Measurements from ENCODE around the gene OSMR.
"Not testable (repeated sequence)": the region's sequence is repeated elsewhere in the genome, so short reads cannot be mapped to it uniquely, and the experiment has no call there.

The OSMR gene

DNA sequence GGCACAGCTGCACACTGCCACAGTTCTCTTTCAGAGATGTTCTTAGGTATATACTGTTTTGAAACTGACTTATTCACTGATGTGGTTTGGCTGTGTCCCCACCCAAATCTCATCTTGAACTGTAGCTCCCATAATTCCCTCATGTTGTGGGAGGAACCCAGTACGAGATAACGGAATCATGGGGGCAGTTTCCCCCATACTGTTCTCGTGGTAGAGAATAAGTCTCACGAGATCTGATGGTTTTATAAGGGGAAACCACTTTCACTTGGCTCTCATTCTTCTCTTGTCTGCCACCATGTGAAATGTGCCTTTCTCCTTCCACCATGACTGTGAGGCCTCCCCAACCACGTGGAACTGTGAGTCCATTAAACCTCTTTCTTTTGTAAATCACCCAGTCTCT is 5.8 kb downstream of the OSMR start:
- H3K27me3 ChIP-seq (ENCODE audit: insufficient read depth, low read length); H3K27ac ChIP-seq (ENCODE audit: low read depth, low read length); H2AFZ ChIP-seq (ENCODE audit: low read length, unreplicated experiment); H3K4me3 ChIP-seq (ENCODE audit: low read depth, low read length): not testable (repeated sequence)
- peaks cover 36% of the 10 kb centered on the region for H3K36me3 ChIP-seq (ENCODE audit: insufficient read depth, low read length)
- H3K4me1 ChIP-seq (ENCODE audit: control insufficient read depth, insufficient read depth, low read length, unreplicated experiment): peaks cover 17% of the 10 kb centered on the region
- peaks cover 86% of the 10 kb centered on the region for H3K79me2 ChIP-seq (ENCODE audit: control insufficient read depth, insufficient read depth, low read length, unreplicated experiment)

DNA sequence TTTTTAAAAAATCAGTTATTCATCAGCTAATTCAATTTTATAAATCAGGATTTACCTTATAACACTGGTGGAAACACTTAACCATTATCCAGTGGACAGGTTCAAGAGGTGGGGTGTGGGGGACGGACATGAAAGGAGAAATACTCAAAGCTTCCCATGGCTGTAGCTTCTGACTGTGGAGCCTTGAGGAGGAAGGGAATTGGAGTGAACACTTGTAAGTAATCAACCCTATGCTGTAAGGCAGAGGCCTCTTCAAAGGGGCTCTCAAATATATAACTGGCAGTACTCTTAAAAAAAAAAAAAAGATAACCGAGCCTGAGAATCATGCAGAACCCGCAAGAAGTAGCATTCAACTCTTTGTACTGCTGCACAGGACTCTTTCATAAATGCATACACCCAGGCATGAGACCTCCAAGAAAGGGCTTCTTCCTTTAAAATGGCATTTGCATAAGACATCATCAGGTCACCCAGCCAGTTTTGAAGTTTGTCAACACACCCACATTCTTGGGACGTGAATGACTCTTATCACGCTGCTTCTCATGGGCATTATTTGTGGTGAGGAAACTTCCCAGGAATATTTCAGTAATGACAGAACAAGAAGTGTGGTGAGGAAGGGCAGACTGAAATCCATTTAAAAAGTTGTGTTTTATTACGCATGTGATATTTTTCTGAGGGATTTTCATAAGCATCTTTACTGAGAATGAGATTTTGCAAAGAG is 8.1 kb downstream of the OSMR start:
- Histone ChIP-seq H3K4me3 (ENCODE audit: low read depth, low read length) (no peak overlapping the region), H2AFZ (ENCODE audit: low read length, unreplicated experiment) (no peak overlapping the region), H3K4me1 (ENCODE audit: control insufficient read depth, insufficient read depth, low read length, unreplicated experiment) (peaks cover 14% of the 10 kb centered on the region), H3K27me3 (ENCODE audit: insufficient read depth, low read length) (no peaks in the 10 kb centered on the region), H3K36me3 (ENCODE audit: insufficient read depth, low read length) (peaks cover 40% of the 10 kb centered on the region), H3K27ac (ENCODE audit: low read depth, low read length) (peak overlapping the region; percentile 53), H3K79me2 (ENCODE audit: control insufficient read depth, insufficient read depth, low read length, unreplicated experiment) (peaks cover 84% of the 10 kb centered on the region)

DNA sequence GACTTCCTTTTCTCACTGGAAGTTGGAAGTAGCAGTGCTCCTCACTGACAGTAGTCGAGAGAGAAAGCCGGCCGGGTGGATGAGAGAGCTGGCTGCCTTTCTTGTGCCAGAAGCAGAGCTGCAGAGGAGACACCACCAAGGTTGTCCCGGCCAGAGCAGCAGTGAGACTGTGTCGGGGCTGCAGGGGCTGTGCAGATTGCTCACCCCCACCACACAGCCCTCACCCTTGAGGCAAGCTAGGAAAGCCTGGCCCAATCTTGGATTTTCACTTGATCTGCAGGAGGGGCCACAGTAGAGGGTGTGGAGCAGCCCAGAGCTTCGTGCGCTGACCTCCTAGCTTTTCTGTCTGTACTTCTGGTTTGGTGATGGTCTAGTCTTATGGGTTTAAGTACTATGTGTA is 9.1 kb downstream of the OSMR start:
- H2AFZ ChIP-seq (ENCODE audit: low read length, unreplicated experiment): no peak overlapping the region
- H3K4me1 ChIP-seq (ENCODE audit: control insufficient read depth, insufficient read depth, low read length, unreplicated experiment): peaks cover 11% of the 10 kb centered on the region
- peaks cover 84% of the 10 kb centered on the region for H3K79me2 ChIP-seq (ENCODE audit: control insufficient read depth, insufficient read depth, low read length, unreplicated experiment)
- H3K36me3 ChIP-seq (ENCODE audit: insufficient read depth, low read length): peaks cover 39% of the 10 kb centered on the region
- 0 out of 2 replicates have a peak overlapping the region, but pooled peaks have one; percentile 53 for H3K27ac ChIP-seq (ENCODE audit: low read depth, low read length)
- H3K4me3 ChIP-seq (ENCODE audit: low read depth, low read length): no peak overlapping the region
- no peaks in the 10 kb centered on the region for H3K27me3 ChIP-seq (ENCODE audit: insufficient read depth, low read length)

DNA sequence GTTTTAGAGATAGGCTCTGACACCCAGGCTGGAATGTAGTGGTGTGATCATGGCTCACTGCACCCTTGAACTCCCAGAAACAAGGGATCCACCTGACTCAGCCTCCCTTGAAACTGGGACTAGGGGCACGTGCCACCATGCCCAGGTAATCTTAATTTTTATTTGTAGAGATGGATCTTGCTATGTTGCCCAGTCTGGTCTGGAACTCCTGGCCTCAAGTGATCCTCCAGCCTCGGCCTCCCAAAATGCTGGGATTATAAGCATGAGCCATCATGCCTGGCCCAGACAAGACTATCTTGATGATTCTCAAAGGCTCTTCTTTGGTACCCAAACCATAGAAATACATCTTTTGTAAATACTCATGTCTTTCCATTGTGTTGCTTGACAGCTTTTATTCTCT is 10.8 kb downstream of the OSMR start:
- peaks cover 77% of the 10 kb centered on the region for H3K79me2 ChIP-seq (ENCODE audit: control insufficient read depth, insufficient read depth, low read length, unreplicated experiment)

DNA sequence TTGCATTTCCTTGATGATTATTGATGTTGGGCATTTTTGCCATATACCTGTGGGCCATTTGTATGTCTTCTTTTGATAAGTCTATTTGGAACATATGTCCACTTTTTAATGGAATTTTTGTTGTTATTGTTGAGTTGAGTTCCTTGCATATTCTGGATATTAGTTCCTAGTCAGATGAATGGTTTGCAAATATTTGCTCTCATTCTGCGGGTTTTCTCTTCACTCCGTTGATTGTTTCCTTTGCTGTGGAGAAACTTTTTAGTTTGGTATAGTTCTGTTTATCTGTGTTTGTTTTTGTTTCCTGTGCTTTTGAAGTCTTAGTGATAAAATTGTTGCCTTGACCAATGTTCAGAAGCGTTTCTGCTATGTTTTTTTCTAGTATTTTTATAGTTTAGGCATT is 13.0 kb downstream of the OSMR start:
- no peak overlapping the region for H3K4me3 ChIP-seq (ENCODE audit: low read depth, low read length)
- peaks cover 8% of the 10 kb centered on the region for H3K4me1 ChIP-seq (ENCODE audit: control insufficient read depth, insufficient read depth, low read length, unreplicated experiment)
- H3K79me2 ChIP-seq (ENCODE audit: control insufficient read depth, insufficient read depth, low read length, unreplicated experiment): peaks cover 69% of the 10 kb centered on the region
- H2AFZ ChIP-seq (ENCODE audit: low read length, unreplicated experiment): no peak overlapping the region
- H3K27me3 ChIP-seq (ENCODE audit: insufficient read depth, low read length): no peaks in the 10 kb centered on the region
- H3K36me3 ChIP-seq (ENCODE audit: insufficient read depth, low read length): peaks cover 17% of the 10 kb centered on the region
- no peak overlapping the region for H3K27ac ChIP-seq (ENCODE audit: low read depth, low read length)

More for the DNA sequence above, 10.8 kb downstream of the OSMR start:
- Histone ChIP-seq H3K36me3 (ENCODE audit: insufficient read depth, low read length) (peaks cover 25% of the 10 kb centered on the region), H3K27ac (ENCODE audit: low read depth, low read length) (no peak overlapping the region), H3K27me3 (ENCODE audit: insufficient read depth, low read length) (no peaks in the 10 kb centered on the region), H3K4me1 (ENCODE audit: control insufficient read depth, insufficient read depth, low read length, unreplicated experiment) (peaks cover 11% of the 10 kb centered on the region), H3K4me3 (ENCODE audit: low read depth, low read length) (no peak overlapping the region), H2AFZ (ENCODE audit: low read length, unreplicated experiment) (no peak overlapping the region)

DNA sequence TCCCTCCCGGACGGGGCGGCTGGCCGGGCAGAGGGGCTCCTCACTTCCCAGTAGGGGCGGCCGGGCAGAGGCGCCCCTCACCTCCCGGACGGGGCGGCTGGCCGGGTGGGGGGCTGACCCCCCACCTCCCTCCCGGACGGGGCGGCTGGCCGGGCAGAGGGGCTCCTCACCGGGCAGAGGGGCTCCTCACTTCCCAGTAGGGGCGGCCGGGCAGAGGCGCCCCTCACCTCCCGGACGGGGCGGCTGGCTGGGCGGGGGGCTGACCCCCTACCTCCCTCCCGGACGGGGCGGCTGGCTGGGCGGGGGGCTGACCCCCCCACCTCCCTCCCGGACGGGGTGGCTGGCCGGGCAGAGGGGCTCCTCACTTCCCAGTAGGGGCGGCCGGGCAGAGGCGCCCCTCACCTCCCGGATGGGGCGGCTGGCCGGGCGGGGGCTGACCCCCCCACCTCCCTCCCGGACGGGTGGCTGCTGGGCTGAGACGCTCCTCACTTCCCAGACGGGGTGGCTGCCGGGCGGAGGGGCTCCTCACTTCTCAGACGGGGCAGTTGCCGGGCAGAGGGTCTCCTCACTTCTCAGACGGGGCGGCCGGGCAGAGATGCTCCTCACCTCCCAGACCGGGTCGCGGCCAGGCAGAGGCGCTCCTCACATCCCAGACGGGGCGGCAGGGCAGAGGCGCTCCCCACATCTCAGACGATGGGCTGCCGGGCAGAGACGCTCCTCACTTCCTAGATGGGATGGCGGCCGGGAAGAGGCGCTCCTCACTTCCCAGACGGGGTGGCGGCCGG is 16.4 kb downstream of the OSMR start:
- Histone ChIP-seq H3K4me1 (ENCODE audit: control insufficient read depth, insufficient read depth, low read length, unreplicated experiment) (peaks cover 12% of the 10 kb centered on the region), H3K79me2 (ENCODE audit: control insufficient read depth, insufficient read depth, low read length, unreplicated experiment) (peaks cover 74% of the 10 kb centered on the region), H3K36me3 (ENCODE audit: insufficient read depth, low read length) (peaks cover 22% of the 10 kb centered on the region)
- H3K27me3 ChIP-seq (ENCODE audit: insufficient read depth, low read length); H3K27ac ChIP-seq (ENCODE audit: low read depth, low read length); H3K4me3 ChIP-seq (ENCODE audit: low read depth, low read length); H2AFZ ChIP-seq (ENCODE audit: low read length, unreplicated experiment): not testable (repeated sequence)

DNA sequence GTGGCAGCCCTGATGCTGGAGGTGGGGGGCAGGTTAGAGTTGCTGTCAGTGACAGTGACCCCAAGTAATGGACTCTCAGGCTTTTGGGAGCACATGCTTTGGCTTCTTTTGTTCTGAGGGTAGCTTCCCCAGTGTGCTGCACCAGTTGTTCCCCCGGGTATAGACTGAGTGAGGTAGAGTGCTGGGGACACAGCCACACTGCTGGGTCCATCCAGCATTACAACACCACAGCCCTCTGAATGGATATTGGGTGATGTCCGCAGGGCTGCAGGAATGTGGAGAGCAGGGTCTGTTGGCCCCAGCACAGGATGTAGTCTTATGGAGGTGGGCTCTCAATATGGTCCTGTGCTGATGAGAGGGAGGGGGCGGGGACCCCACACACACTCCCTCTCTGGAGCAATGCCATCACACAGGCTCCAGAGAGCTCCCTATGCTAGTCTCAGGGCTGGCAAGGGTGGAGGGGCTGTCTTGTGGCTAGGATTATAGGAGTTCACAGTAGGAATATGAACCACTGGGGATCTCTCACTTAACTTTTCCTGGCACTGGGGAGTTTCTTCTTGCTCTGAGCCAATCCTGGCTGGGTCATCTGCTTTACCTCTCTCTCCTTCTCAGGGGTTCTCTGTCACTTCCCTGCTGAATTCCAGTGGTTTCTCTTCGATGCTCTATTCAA is 20.7 kb downstream of the OSMR start:
- H3K4me3 ChIP-seq (ENCODE audit: low read depth, low read length): no peak overlapping the region
- peak overlapping the region; percentile 22; the same call in 1 of the 2 replicates for H3K27ac ChIP-seq (ENCODE audit: low read depth, low read length)
- H3K79me2 ChIP-seq (ENCODE audit: control insufficient read depth, insufficient read depth, low read length, unreplicated experiment): peaks cover 69% of the 10 kb centered on the region
- H3K4me1 ChIP-seq (ENCODE audit: control insufficient read depth, insufficient read depth, low read length, unreplicated experiment): peaks cover 39% of the 10 kb centered on the region
- H2AFZ ChIP-seq (ENCODE audit: low read length, unreplicated experiment): no peak overlapping the region
- H3K36me3 ChIP-seq (ENCODE audit: insufficient read depth, low read length): peaks cover 18% of the 10 kb centered on the region
- H3K27me3 ChIP-seq (ENCODE audit: insufficient read depth, low read length): no peaks in the 10 kb centered on the region

DNA sequence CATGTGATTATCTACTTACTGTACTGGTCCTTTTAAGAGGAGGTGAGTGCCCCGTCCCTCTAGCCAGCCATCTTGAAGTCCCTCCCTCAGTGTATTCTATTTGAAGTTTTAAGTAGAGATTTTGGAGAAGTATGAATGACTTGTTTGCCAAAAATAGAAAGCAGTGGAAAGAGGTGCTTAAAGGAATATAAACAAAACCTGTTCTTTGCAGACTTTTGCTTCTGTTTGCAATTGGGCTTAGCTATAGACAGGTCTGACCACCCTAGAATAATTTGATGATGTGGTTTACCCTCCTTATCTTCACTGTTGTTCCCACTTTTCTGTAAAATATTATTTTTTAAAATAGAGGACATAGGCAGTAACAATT is 21.2 kb downstream of the OSMR start:
- Histone ChIP-seq H3K4me1 (ENCODE audit: control insufficient read depth, insufficient read depth, low read length, unreplicated experiment) (peaks cover 44% of the 10 kb centered on the region), H2AFZ (ENCODE audit: low read length, unreplicated experiment) (no peak overlapping the region), H3K79me2 (ENCODE audit: control insufficient read depth, insufficient read depth, low read length, unreplicated experiment) (peaks cover 69% of the 10 kb centered on the region), H3K27me3 (ENCODE audit: insufficient read depth, low read length) (no peaks in the 10 kb centered on the region), H3K36me3 (ENCODE audit: insufficient read depth, low read length) (peaks cover 18% of the 10 kb centered on the region), H3K4me3 (ENCODE audit: low read depth, low read length) (no peak overlapping the region), H3K27ac (ENCODE audit: low read depth, low read length) (peak overlapping the region; percentile 22; the same call in 1 of the 2 replicates)

DNA sequence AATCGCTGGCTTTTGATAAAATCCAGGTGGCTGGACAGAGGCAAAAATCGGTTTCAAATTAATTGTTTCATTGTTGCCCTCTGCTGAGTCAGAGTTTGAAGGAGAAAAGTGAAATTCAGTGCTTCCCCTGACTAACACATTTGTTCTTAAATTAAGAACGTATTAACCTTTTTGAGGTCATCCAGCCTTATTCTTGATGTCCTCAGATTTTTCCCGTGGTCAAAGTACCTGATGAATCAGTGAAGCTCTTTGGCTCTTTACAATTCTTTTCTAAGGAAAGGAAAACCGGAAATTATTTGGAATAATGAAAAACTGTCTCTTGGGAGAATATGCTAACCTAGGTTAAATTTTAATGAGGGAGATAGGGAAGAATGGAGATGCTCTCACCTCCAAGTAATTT is 21.6 kb downstream of the OSMR start:
- Histone ChIP-seq H3K4me3 (ENCODE audit: low read depth, low read length) (no peak overlapping the region), H3K79me2 (ENCODE audit: control insufficient read depth, insufficient read depth, low read length, unreplicated experiment) (peaks cover 69% of the 10 kb centered on the region), H3K36me3 (ENCODE audit: insufficient read depth, low read length) (peaks cover 18% of the 10 kb centered on the region), H3K27ac (ENCODE audit: low read depth, low read length) (peak overlapping the region; percentile 22; the same call in 1 of the 2 replicates), H3K4me1 (ENCODE audit: control insufficient read depth, insufficient read depth, low read length, unreplicated experiment) (peaks cover 44% of the 10 kb centered on the region), H3K27me3 (ENCODE audit: insufficient read depth, low read length) (no peaks in the 10 kb centered on the region), H2AFZ (ENCODE audit: low read length, unreplicated experiment) (no peak overlapping the region)

DNA sequence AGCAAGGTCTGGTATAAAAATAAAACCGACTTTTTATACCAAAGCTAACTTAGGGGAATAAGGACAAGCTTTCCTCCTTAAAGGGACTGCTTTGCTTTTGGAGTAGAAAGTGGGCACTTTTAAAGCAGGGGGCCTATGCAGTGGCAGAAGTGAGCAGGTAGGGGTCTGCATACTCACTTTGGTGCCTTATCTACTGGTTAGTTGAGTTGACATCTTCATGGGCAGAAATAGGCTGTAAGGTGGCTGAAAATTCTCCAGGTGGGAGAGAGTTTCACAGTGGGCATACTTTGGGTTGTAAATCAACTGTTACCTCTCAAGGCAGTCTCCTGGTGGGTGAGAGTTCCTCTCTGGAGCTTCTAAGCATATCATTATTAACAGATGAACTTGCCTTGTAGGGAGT is 24.8 kb downstream of the OSMR start:
- Histone ChIP-seq H3K27ac (ENCODE audit: low read depth, low read length) (peak overlapping the region; percentile 98), H3K36me3 (ENCODE audit: insufficient read depth, low read length) (peaks cover 31% of the 10 kb centered on the region), H3K4me3 (ENCODE audit: low read depth, low read length) (no peak overlapping the region), H3K79me2 (ENCODE audit: control insufficient read depth, insufficient read depth, low read length, unreplicated experiment) (peaks cover 74% of the 10 kb centered on the region), H3K4me1 (ENCODE audit: control insufficient read depth, insufficient read depth, low read length, unreplicated experiment) (peaks cover 64% of the 10 kb centered on the region), H2AFZ (ENCODE audit: low read length, unreplicated experiment) (no peak overlapping the region), H3K27me3 (ENCODE audit: insufficient read depth, low read length) (no peaks in the 10 kb centered on the region)

Data from ACC112 (cell line).